WTC11 (cell line): ENCODE results near the gene RITA1. TPM values are rescaled to one million over a fixed set of nuclear protein-coding genes. Genes with fewer than 3 reads are reported as not detected.

Experiments
- ATAC-seq: fragments of 200-7000 bp; cut with Tn5 transposase; 2 replicates; pipeline ENCODE4 v1.10.0; 2021; ENCODE audit warnings: mild to moderate bottlenecking, moderate library complexity
- CTCF ChIA-PET: fragments of 300-600 bp; sonication (Branson Sonifier 250); formaldehyde crosslinking; loops from one replicate; lab custom pipeline; 2021; ENCODE audit warnings: antibody characterized with exemption; lab: Charles Lee
- POLR2A ChIA-PET: fragments of 350-600 bp; sonication (Branson Sonifier 250); formaldehyde crosslinking; loops from one replicate; lab custom pipeline; 2021; ENCODE audit warnings: antibody characterized with exemption; lab: Charles Lee
- DNase-seq: peaks from one replicate; pipeline ENCODE4 v3.0.0; 2021; ENCODE audit warnings: low spot score
- H3K27ac Mint-ChIP-seq: 2 replicates; pipeline ENCODE4 v1.8.0; 2021; ENCODE audit warnings: mixed read lengths
- H3K27me3 Mint-ChIP-seq: 2 replicates; pipeline ENCODE4 v1.8.0; 2021; ENCODE audit warnings: low read depth, mild to moderate bottlenecking, moderate library complexity, mixed read lengths
- H3K36me3 Mint-ChIP-seq: 2 replicates; pipeline ENCODE4 v1.8.0; 2021; ENCODE audit warnings: mixed read lengths
- H3K4me1 Mint-ChIP-seq: 2 replicates; pipeline ENCODE4 v1.8.0; 2022; ENCODE audit warnings: mixed read lengths
- H3K4me3 Mint-ChIP-seq: 2 replicates; pipeline ENCODE4 v1.8.0; 2021; ENCODE audit warnings: mild to moderate bottlenecking, moderate library complexity, mixed read lengths
- H3K9me3 Mint-ChIP-seq: 2 replicates; pipeline ENCODE4 v1.8.0; 2021; ENCODE audit warnings: mixed read lengths
- CTCF ChIP-seq: fragments of 200-600 bp; IDR thresholded peaks from 2 replicates; pipeline ENCODE4 v1.8.0; 2022; ENCODE audit warnings: antibody characterized with exemption
- E2F4 ChIP-seq: sonication (generic); formaldehyde crosslinking; IDR thresholded peaks from 2 replicates; pipeline ENCODE4 v1.8.1; 2022; ENCODE audit warnings: low read depth, mild to moderate bottlenecking, moderate library complexity, missing genetic modification reagents, borderline replicate concordance
- FOXP1 ChIP-seq: sonication (generic); formaldehyde crosslinking; IDR thresholded peaks from 2 replicates; pipeline ENCODE4 v1.8.0; 2022; ENCODE audit warnings: missing genetic modification reagents, mild to moderate bottlenecking, moderate library complexity, borderline replicate concordance
- HMGXB4 ChIP-seq: sonication (generic); formaldehyde crosslinking; IDR thresholded peaks from 2 replicates; pipeline ENCODE4 v1.8.1; 2023; ENCODE audit warnings: mild to moderate bottlenecking, moderate library complexity, missing genetic modification reagents
- IRF2 ChIP-seq: sonication (generic); formaldehyde crosslinking; IDR thresholded peaks from 2 replicates; pipeline ENCODE4 v1.8.0; 2022; ENCODE audit warnings: low read depth, missing genetic modification reagents, borderline replicate concordance
- MXD4 ChIP-seq: fragments of 250-450 bp; sonication (Bioruptor Pico); IDR thresholded peaks from 2 replicates; pipeline ENCODE4 v1.8.0; 2021; ENCODE audit warnings: mild to moderate bottlenecking, moderate library complexity, borderline replicate concordance
- MYBL2 ChIP-seq: sonication (generic); formaldehyde crosslinking; IDR thresholded peaks from 2 replicates; pipeline ENCODE4 v1.8.1; 2023; ENCODE audit warnings: mild to moderate bottlenecking, moderate library complexity, missing genetic modification reagents
- NR2C2 ChIP-seq: sonication (generic); formaldehyde crosslinking; IDR thresholded peaks from 2 replicates; pipeline ENCODE4 v1.8.0; 2022; ENCODE audit warnings: mild to moderate bottlenecking, missing genetic modification reagents
- NR3C1 ChIP-seq: sonication (generic); formaldehyde crosslinking; conservative IDR thresholded peaks from 2 replicates; pipeline ENCODE4 v1.8.1; 2023; ENCODE audit warnings: low read depth, mild to moderate bottlenecking, missing genetic modification reagents
- PRDM15 ChIP-seq: sonication (generic); formaldehyde crosslinking; IDR thresholded peaks from 2 replicates; pipeline ENCODE4 v1.8.0; 2022; ENCODE audit warnings: missing genetic modification reagents
- SOX15 ChIP-seq: fragments of 250-450 bp; sonication (Bioruptor Pico); IDR thresholded peaks from 2 replicates; pipeline ENCODE4 v1.9.0; 2021; ENCODE audit warnings: mild to moderate bottlenecking
- SP1 ChIP-seq: sonication (generic); formaldehyde crosslinking; conservative IDR thresholded peaks from 2 replicates; pipeline ENCODE4 v1.8.1; 2022; ENCODE audit warnings: missing genetic modification reagents
- TCF7 ChIP-seq: sonication (generic); formaldehyde crosslinking; IDR thresholded peaks from 2 replicates; pipeline ENCODE4 v1.8.0; 2022; ENCODE audit warnings: mild to moderate bottlenecking, low read depth, missing genetic modification reagents, moderate library complexity
- TEAD1 ChIP-seq: sonication (generic); formaldehyde crosslinking; IDR thresholded peaks from 2 replicates; pipeline ENCODE4 v1.8.0; 2022; ENCODE audit warnings: mild to moderate bottlenecking, missing genetic modification reagents
- TP53 ChIP-seq: sonication (generic); formaldehyde crosslinking; IDR thresholded peaks from 2 replicates; pipeline ENCODE4 v1.8.1; 2023; ENCODE audit warnings: mild to moderate bottlenecking, missing genetic modification reagents
- ZBTB21 ChIP-seq: sonication (generic); formaldehyde crosslinking; IDR thresholded peaks from 2 replicates; pipeline ENCODE4 v1.8.1; 2023; ENCODE audit warnings: mild to moderate bottlenecking, missing genetic modification reagents, borderline replicate concordance
- ZNF138 ChIP-seq: sonication (generic); formaldehyde crosslinking; conservative IDR thresholded peaks from 2 replicates; pipeline ENCODE4 v1.8.1; 2022; ENCODE audit warnings: mild to moderate bottlenecking, moderate library complexity, missing genetic modification reagents
- ZNF396 ChIP-seq: fragments of 250-450 bp; sonication (Bioruptor Pico); IDR thresholded peaks from 2 replicates; pipeline ENCODE4 v1.8.0; 2021; ENCODE audit warnings: mild to moderate bottlenecking, moderate library complexity, borderline replicate concordance
- ZNF416 ChIP-seq: fragments of 250-450 bp; sonication (Bioruptor Pico); IDR thresholded peaks from 2 replicates; pipeline ENCODE4 v1.9.0; 2021; ENCODE audit warnings: mild to moderate bottlenecking, inconsistent platforms
- total RNA-seq: library from RNA; stranded (reverse); gene quantifications from 3 replicates; pipeline ENCODE4 v1.2.3, GENCODE V29; 2021

The RITA1 gene
- total RNA-seq, 1 experiment from 2014 or later, result 29.3 TPM

- no peak overlapping the region for H3K27ac Mint-ChIP-seq
- H3K4me1 Mint-ChIP-seq, result peaks cover 21% of the 10 kb centered on the region
- peaks cover 5% of the 10 kb centered on the region; the same call in 1 of the 2 replicates for H3K36me3 Mint-ChIP-seq
- 0 out of 2 replicates have a peak overlapping the region, but pooled peaks have one; percentile 9 for H3K4me3 Mint-ChIP-seq
- peaks cover 65% of the 10 kb centered on the region for H3K27me3 Mint-ChIP-seq
- DNase-seq (no peak), ATAC-seq (no peak)
- TF ChIP-seq IRF2 (CRISPR knock-in tag) (no peak), ZNF416 (no peak), CTCF (no peak), E2F4 (CRISPR knock-in tag) (no peak), MXD4 (no peak), SOX15 (CRISPR knock-in tag) (no peak), ZNF396 (no peak), TCF7 (no peak)
- peaks cover 6% of the 10 kb centered on the region for H3K9me3 Mint-ChIP-seq
- CTCF ChIA-PET, result interaction anchor here (0.7 to 7.3 kb wide), 9 partner anchors 11 to 710 kb away, joined by 3 to 181 read pairs (median 13); partner anchors contain the start of gene RASAL1
- POLR2A ChIA-PET, result interaction anchor here (0.7 kb wide), 1 partner anchor 12 kb away, joined by 3 read pairs; no protein-coding TSS in a partner anchor
Observed at GRCh38 chr12:113151655-113152054, 33.9 kb upstream of the RITA1 start.

GRCh38 chr12:113152196-113152834, 33.2 kb upstream of the RITA1 start:
- ATAC-seq, result no peak
- peak overlapping the region; percentile 67 for H3K4me3 Mint-ChIP-seq
- peaks cover 21% of the 10 kb centered on the region for H3K4me1 Mint-ChIP-seq
- POLR2A ChIA-PET, result interaction anchor here (0.6 to 1.5 kb wide), 5 partner anchors 9 to 432 kb away, joined by 3 to 7 read pairs (median 3); no protein-coding TSS in a partner anchor
- H3K36me3 Mint-ChIP-seq, result peaks cover 1% of the 10 kb centered on the region; the same call in 1 of the 2 replicates
- no peak for TF ChIP-seq TP53 (CRISPR knock-in tag)
- no peak for DNase-seq
- H3K9me3 Mint-ChIP-seq, result peaks cover 2% of the 10 kb centered on the region
- no peak overlapping the region for H3K27ac Mint-ChIP-seq
- peaks cover 63% of the 10 kb centered on the region for H3K27me3 Mint-ChIP-seq
- CTCF ChIA-PET, result interaction anchor here (0.7 to 7.3 kb wide), 26 partner anchors 9 to 273 kb away, joined by 3 to 181 read pairs (median 6); partner anchors contain the start of genes DDX54, RASAL1, RITA1 and SLC8B1

GRCh38 chr12:113152835-113153814, 32.4 kb upstream of the RITA1 start:
- ChIA-PET POLR2A (interaction anchor here (0.5 to 1.5 kb wide), 8 partner anchors 8 to 511 kb away, joined by 3 to 7 read pairs (median 3); no protein-coding TSS in a partner anchor), CTCF (interaction anchor here (0.6 to 7.3 kb wide), 32 partner anchors 8 to 272 kb away, joined by 3 to 181 read pairs (median 5); partner anchors contain the start of genes DDX54, RASAL1, RITA1 and SLC8B1)
- DNase-seq, result peak; percentile 72
- Mint-ChIP-seq H3K4me3 (peak overlapping the region; percentile 67), H3K27ac (no peak overlapping the region), H3K27me3 (peaks cover 58% of the 10 kb centered on the region), H3K9me3 (no peaks in the 10 kb centered on the region), H3K36me3 (peaks cover 4% of the 10 kb centered on the region; the same call in 1 of the 2 replicates), H3K4me1 (peaks cover 21% of the 10 kb centered on the region)
- ATAC-seq, result peak; percentile 49
- TF ChIP-seq FOXP1, result peak; percentile 46; the same call in 1 of the 2 replicates
- TF ChIP-seq ZNF416, result 0 out of 2 replicates have a peak, but pooled peaks have one; percentile 23
- TF ChIP-seq NR2C2 (CRISPR knock-in tag), result no peak
- 0 out of 2 replicates have a peak, but pooled peaks have one; percentile 24 for TF ChIP-seq ZBTB21
- TF ChIP-seq MYBL2, result peak; percentile 52; the same call in 1 of the 2 replicates
- 0 out of 2 replicates have a peak, but pooled peaks have one; percentile 25 for TF ChIP-seq TEAD1
- TF ChIP-seq PRDM15 (CRISPR knock-in tag), result peak; percentile 65; the same call in 1 of the 2 replicates
- no peak for TF ChIP-seq NR3C1
- TF ChIP-seq ZNF138 (CRISPR knock-in tag), result no peak
- TF ChIP-seq HMGXB4, result peak; percentile 79; the same call in 1 of the 2 replicates
- TF ChIP-seq SP1 (CRISPR knock-in tag), result peak; percentile 19; the same call in 1 of the 2 replicates
